ENCODE results near the gene MED12L.

Gene MED12L

DNA sequence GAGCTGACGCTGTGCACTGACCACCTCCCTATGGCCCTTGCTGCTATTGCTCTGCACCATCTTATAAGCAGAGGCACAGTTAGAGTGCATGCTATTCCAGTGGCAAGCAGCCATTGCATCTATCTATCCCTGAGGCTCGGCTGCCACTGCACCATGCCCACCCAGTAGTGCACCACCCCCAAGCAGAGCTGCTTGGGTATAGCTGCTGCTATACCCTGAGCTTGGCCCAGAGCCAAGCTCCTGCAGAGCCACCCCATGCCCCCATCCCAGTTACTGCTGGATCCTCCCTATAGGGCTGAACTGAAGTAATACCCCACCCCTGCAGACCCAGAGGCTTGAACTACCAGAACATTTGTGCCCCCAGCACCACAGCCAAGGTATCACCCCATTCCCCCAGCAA lies 395.0 kb downstream of the MED12L start:
- in situ Hi-C loops (cut with MboI; ENCODE audit: low pct_unique_long_range_greater_than_20kb, low sequenced_read_pairs, unreplicated experiment): no loop called here
- TF ChIP-seq, protein P1, sequence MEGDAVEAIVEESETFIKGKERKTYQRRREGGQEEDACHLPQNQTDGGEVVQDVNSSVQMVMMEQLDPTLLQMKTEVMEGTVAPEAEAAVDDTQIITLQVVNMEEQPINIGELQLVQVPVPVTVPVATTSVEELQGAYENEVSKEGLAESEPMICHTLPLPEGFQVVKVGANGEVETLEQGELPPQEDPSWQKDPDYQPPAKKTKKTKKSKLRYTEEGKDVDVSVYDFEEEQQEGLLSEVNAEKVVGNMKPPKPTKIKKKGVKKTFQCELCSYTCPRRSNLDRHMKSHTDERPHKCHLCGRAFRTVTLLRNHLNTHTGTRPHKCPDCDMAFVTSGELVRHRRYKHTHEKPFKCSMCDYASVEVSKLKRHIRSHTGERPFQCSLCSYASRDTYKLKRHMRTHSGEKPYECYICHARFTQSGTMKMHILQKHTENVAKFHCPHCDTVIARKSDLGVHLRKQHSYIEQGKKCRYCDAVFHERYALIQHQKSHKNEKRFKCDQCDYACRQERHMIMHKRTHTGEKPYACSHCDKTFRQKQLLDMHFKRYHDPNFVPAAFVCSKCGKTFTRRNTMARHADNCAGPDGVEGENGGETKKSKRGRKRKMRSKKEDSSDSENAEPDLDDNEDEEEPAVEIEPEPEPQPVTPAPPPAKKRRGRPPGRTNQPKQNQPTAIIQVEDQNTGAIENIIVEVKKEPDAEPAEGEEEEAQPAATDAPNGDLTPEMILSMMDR (IDR thresholded peaks at IDR 0.05; ENCODE audit: extremely low read depth, insufficient read depth, missing control alignments): no peak
- DNase-seq (ENCODE audit: low spot score): no peak

DNA sequence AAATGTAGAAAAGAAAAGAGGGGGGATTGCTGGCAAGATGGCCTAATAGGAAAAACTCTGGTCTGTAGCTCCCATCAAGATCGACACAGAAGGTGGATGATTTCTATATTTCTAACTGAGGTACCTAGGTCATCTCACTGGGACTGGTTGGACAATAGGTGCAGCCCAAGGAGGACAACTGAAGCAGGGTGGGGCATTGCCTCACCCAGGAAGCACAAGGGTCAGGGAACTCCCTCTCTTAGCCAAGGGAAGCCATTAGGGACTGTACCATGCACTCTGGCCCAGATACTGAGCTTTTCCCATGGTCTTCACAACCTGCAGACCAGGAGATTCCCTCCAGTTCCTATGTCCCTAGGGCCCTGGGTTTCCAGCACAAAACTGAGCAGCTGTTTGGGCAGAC lies 398.0 kb downstream of the MED12L start:
- in situ Hi-C loops (cut with MboI; ENCODE audit: low pct_unique_long_range_greater_than_20kb, low sequenced_read_pairs, unreplicated experiment): no loop called here
- no peak for DNase-seq (ENCODE audit: low spot score)
- TF ChIP-seq, protein P1 (IDR thresholded peaks at IDR 0.05; ENCODE audit: extremely low read depth, insufficient read depth, missing control alignments): no peak

DNA sequence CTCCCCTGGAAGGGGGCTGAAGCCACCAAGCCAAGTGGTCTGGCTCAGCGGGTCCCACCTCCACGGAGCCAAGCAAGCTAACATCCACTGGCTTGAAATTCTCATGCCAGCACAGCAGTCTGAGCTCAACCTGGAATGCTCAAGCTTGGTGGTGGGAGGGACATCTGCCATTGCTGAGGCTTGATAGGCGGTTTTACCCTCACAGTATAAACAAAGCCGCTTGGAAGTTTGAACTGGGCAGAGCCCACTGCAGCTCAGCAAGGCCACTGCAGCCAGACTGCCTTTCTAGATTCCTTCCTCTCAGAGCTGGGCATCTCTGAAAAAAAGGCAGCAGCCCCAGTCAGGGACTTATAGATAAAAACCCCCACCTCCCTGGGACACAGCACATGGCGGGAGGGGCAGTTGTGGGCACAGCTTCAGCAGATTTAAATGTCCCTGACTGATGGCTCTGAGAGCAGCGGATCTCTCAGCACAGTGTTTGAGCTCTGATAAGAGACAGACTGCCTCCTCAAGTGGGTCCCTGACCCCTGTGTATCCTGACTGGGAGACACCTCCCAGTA lies 398.6 kb downstream of the MED12L start:
- in situ Hi-C loops (cut with MboI; ENCODE audit: low pct_unique_long_range_greater_than_20kb, low sequenced_read_pairs, unreplicated experiment): no loop called here
- TF ChIP-seq, protein P1 (IDR thresholded peaks at IDR 0.05; ENCODE audit: extremely low read depth, insufficient read depth, missing control alignments): no peak
- DNase-seq (ENCODE audit: low spot score): no peak

Measured in GM13977 (cell line).